Activated B cell treated with CpG ODN at 0.5 μM for 24 hours (primary cell): Measurements from ENCODE around the gene RFPL2. TPM values are rescaled to one million over a fixed set of nuclear protein-coding genes. Genes with fewer than 3 reads are reported as not detected.
"Not testable (repeated sequence)": the region's sequence is repeated elsewhere in the genome, so short reads cannot be mapped to it uniquely, and the experiment has no call there.

ENCODE experiments used
- ATAC-seq: fragments of 200-7000 bp; cut with Tn5 transposase; one replicate; pipeline ENCODE4 v1.10.0; 2021; ENCODE audit warnings: low read depth, mild to moderate bottlenecking, moderate library complexity
- CTCF ChIA-PET: fragments of 350-600 bp; sonication (Branson Sonifier 250); formaldehyde crosslinking; loops from one replicate; lab custom pipeline; 2021; ENCODE audit warnings: antibody characterized with exemption; lab: Charles Lee
- POLR2A ChIA-PET: fragments of 350-600 bp; sonication (Branson Sonifier 250); formaldehyde crosslinking; loops from one replicate; lab custom pipeline; 2021; ENCODE audit warnings: antibody characterized with exemption; lab: Charles Lee
- DNase-seq: peaks from one replicate; pipeline ENCODE4 v3.0.0; 2022
- H3K27ac Mint-ChIP-seq: one replicate; pipeline ENCODE4 v1.8.0; 2020; ENCODE audit warnings: mixed read lengths
- H3K27me3 Mint-ChIP-seq: one replicate; pipeline ENCODE4 v1.8.0; 2021; ENCODE audit warnings: mixed read lengths
- H3K36me3 Mint-ChIP-seq: one replicate; pipeline ENCODE4 v1.8.0; 2021; ENCODE audit warnings: low read depth, mixed read lengths
- H3K4me1 Mint-ChIP-seq: one replicate; pipeline ENCODE4 v1.8.0; 2021; ENCODE audit warnings: mixed read lengths
- H3K4me3 Mint-ChIP-seq: one replicate; pipeline ENCODE4 v1.8.0; 2020; ENCODE audit warnings: mild to moderate bottlenecking, mixed read lengths
- H3K9me3 Mint-ChIP-seq: one replicate; pipeline ENCODE4 v1.8.0; 2020; ENCODE audit warnings: mixed read lengths
- CTCF ChIP-seq: fragments of 200-600 bp; IDR thresholded peaks from one replicate; pipeline ENCODE4 v1.8.0; 2022; ENCODE audit warnings: antibody characterized with exemption, mild to moderate bottlenecking
- intact Hi-C: fragments of 100-400 bp; cut with micrococcal nuclease; formaldehyde crosslinking; loops from one replicate; pipeline ENCODE4 v1.15.1; 2024
- total RNA-seq: library from RNA; stranded (reverse); gene quantifications from 2 replicates; pipeline ENCODE4 v1.2.3, GENCODE V29; 2022

The RFPL2 gene
- total RNA-seq, 1 donor from 2014 or later = not detected

- DNase-seq (no peak), ATAC-seq (no peak)
- Mint-ChIP-seq H3K36me3 (no peaks in the 10 kb centered on the region), H3K4me1 (no peaks in the 10 kb centered on the region), H3K27me3 (peaks cover 40% of the 10 kb centered on the region), H3K9me3 (no peaks in the 10 kb centered on the region), H3K4me3 (no peak overlapping the region), H3K27ac (no peak overlapping the region)
- intact Hi-C loops = loop anchor here (1.0 to 10.0 kb wide), 2 partner anchors 242 to 271 kb away; no protein-coding TSS in a partner anchor
- no peak for TF ChIP-seq CTCF
- ChIA-PET CTCF (no interaction called here), POLR2A (no interaction called here)
Measured at GRCh38 chr22:32202539-32203180, 2.2 kb downstream of the RFPL2 start.

GRCh38 chr22:32202161-32202538, 2.7 kb downstream of the RFPL2 start:
- TF ChIP-seq CTCF = no peak
- no peak overlapping the region for H3K27ac Mint-ChIP-seq
- DNase-seq = no peak
- intact Hi-C loops = loop anchor here (1.0 to 10.0 kb wide), 2 partner anchors 243 to 271 kb away; no protein-coding TSS in a partner anchor
- H3K36me3 Mint-ChIP-seq = no peaks in the 10 kb centered on the region
- peaks cover 44% of the 10 kb centered on the region for H3K27me3 Mint-ChIP-seq
- no peak for ATAC-seq
- no peaks in the 10 kb centered on the region for H3K9me3 Mint-ChIP-seq
- no peak overlapping the region for H3K4me3 Mint-ChIP-seq
- H3K4me1 Mint-ChIP-seq = no peaks in the 10 kb centered on the region
- POLR2A ChIA-PET = no interaction called here
- CTCF ChIA-PET = no interaction called here

- H3K36me3 Mint-ChIP-seq = no peaks in the 10 kb centered on the region
- intact Hi-C loops = loop anchor here (10.0 kb wide), 1 partner anchor 244 kb away; no protein-coding TSS in a partner anchor
- no peaks in the 10 kb centered on the region for H3K4me1 Mint-ChIP-seq
- DNase-seq = no peak
- H3K27ac Mint-ChIP-seq = no peak overlapping the region
- no peak overlapping the region for H3K4me3 Mint-ChIP-seq
- ChIA-PET CTCF (no interaction called here), POLR2A (interaction anchor here (0.7 kb wide), 1 partner anchor 274 kb away, joined by 3 read pairs; the partner anchor contains the start of gene FBXO7)
- H3K27me3 Mint-ChIP-seq = peaks cover 44% of the 10 kb centered on the region
- no peak for ATAC-seq
- TF ChIP-seq CTCF = no peak
- no peaks in the 10 kb centered on the region for H3K9me3 Mint-ChIP-seq
Measured at GRCh38 chr22:32200752-32201151, 4.1 kb downstream of the RFPL2 start.

GRCh38 chr22:32199961-32200360, 4.9 kb downstream of the RFPL2 start:
- Mint-ChIP-seq H3K36me3 (no peaks in the 10 kb centered on the region), H3K9me3 (no peaks in the 10 kb centered on the region), H3K4me1 (no peaks in the 10 kb centered on the region), H3K27me3 (peaks cover 46% of the 10 kb centered on the region), H3K4me3 (no peak overlapping the region), H3K27ac (no peak overlapping the region)
- no peak for TF ChIP-seq CTCF
- intact Hi-C loops = loop anchor here (10.0 kb wide), 1 partner anchor 245 kb away; no protein-coding TSS in a partner anchor
- ChIA-PET CTCF (no interaction called here), POLR2A (no interaction called here)
- no peak for ATAC-seq
- DNase-seq = no peak

- Mint-ChIP-seq H3K4me1 (no peaks in the 10 kb centered on the region), H3K4me3 (no peak overlapping the region), H3K36me3 (no peaks in the 10 kb centered on the region), H3K27ac (no peak overlapping the region), H3K9me3 (no peaks in the 10 kb centered on the region), H3K27me3 (peaks cover 43% of the 10 kb centered on the region)
- ATAC-seq = no peak
- intact Hi-C loops = no loop called here
- no peak for DNase-seq
- no peak for TF ChIP-seq CTCF
- CTCF ChIA-PET = no interaction called here
- POLR2A ChIA-PET = no interaction called here
Measured at GRCh38 chr22:32199341-32199740, 5.5 kb downstream of the RFPL2 start.

GRCh38 chr22:32197553-32198226, 7.2 kb downstream of the RFPL2 start:
- DNase-seq, CTCF ChIA-PET, H3K4me3 Mint-ChIP-seq, POLR2A ChIA-PET, ATAC-seq, H3K27ac Mint-ChIP-seq, H3K36me3 Mint-ChIP-seq, H3K9me3 Mint-ChIP-seq, H3K4me1 Mint-ChIP-seq, intact Hi-C loops: not testable (repeated sequence)
- H3K27me3 Mint-ChIP-seq = peaks cover 32% of the 10 kb centered on the region

GRCh38 chr22:32195900-32196299, 9.0 kb downstream of the RFPL2 start:
- CTCF ChIA-PET, H3K4me1 Mint-ChIP-seq, H3K4me3 Mint-ChIP-seq, POLR2A ChIA-PET, intact Hi-C loops, H3K27ac Mint-ChIP-seq, H3K36me3 Mint-ChIP-seq, H3K9me3 Mint-ChIP-seq, ATAC-seq, DNase-seq: not testable (repeated sequence)
- H3K27me3 Mint-ChIP-seq = peaks cover 30% of the 10 kb centered on the region
